ENCODE data around the gene GDF10. TPM values are rescaled to one million over a fixed set of nuclear protein-coding genes. Genes with fewer than 3 reads are reported as not detected.

GDF10 gene, protein sequence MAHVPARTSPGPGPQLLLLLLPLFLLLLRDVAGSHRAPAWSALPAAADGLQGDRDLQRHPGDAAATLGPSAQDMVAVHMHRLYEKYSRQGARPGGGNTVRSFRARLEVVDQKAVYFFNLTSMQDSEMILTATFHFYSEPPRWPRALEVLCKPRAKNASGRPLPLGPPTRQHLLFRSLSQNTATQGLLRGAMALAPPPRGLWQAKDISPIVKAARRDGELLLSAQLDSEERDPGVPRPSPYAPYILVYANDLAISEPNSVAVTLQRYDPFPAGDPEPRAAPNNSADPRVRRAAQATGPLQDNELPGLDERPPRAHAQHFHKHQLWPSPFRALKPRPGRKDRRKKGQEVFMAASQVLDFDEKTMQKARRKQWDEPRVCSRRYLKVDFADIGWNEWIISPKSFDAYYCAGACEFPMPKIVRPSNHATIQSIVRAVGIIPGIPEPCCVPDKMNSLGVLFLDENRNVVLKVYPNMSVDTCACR
- not detected in 2 replicates for total RNA-seq (2014; rRNA removed; shearing (Covaris generic))

DNA sequence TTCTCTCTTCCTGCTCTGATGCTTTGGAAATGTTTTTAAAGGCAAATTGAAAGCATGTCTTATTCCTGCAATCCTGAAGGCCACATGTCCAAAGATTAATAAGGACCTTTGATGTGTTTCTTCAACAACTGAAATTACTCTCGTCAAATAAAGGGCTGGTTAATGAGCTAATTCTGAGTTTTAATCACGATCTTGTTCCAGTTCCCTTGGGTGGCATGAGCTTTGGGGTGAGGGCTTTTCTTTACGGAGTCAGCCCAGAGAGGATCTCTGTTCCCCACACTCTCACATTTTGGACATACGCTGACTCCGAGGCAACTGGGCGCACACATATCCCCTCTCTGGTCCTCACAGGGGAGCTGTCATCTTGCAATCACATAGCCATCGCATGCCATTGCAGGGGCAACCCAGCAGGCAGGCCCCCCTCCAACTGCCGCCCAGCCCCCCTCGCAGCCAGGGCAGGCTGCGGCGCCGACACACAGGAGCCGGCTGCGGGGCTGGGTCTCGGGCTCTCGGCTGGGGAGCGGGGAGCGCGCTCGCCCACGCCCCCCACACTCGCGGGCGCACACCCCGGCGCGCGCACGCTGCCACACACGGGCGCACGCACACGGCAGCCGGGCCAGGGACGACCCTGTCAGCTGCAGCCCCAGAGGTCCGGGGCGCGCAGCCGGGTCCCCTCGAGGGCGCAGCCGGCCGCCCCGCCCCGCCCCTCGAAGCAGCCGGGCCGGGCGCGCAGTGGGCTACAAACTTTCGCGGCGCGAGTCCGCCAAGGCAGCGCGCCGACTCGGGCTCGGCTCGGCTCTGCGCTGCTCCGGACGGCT, at the start of gene GDF10:
Gene GDF10, plus strand, starts transcription at position 587 of the 818 bp plus-strand sequence. CDS start 455 bp downstream, outside the sequence.
- H3K27ac ChIP-seq = no peak within 1 kb of the TSS
- H3K4me3 ChIP-seq = no peak within 1 kb of the TSS
- H3K27me3 ChIP-seq (replicated peaks) = peaks cover 55% of the 10 kb centered on the region
- H3K4me1 ChIP-seq (replicated peaks) = peaks cover 6% of the 10 kb centered on the region; the same call in 1 of the 2 replicates
- no peak for DNase-seq (ENCODE audit: low read depth in 1 of 2, low spot score in 2 of 2)
- H3K9me3 ChIP-seq (replicated peaks) = no peaks in the 10 kb centered on the region
- H3K36me3 ChIP-seq = no peaks in the 10 kb centered on the region

GRCh38 chr10:47252093-47252780, 47.8 kb upstream of the GDF10 start:
- H3K36me3 ChIP-seq = no peaks in the 10 kb centered on the region
- no peaks in the 10 kb centered on the region for H3K27me3 ChIP-seq (replicated peaks)
- no peak for DNase-seq (ENCODE audit: low read depth in 1 of 2, low spot score in 2 of 2)
- H3K9me3 ChIP-seq (replicated peaks) = no peaks in the 10 kb centered on the region
- H3K27ac ChIP-seq = no peak overlapping the region
- no peak overlapping the region for H3K4me3 ChIP-seq
- H3K4me1 ChIP-seq (replicated peaks) = peaks cover 23% of the 10 kb centered on the region

DNA sequence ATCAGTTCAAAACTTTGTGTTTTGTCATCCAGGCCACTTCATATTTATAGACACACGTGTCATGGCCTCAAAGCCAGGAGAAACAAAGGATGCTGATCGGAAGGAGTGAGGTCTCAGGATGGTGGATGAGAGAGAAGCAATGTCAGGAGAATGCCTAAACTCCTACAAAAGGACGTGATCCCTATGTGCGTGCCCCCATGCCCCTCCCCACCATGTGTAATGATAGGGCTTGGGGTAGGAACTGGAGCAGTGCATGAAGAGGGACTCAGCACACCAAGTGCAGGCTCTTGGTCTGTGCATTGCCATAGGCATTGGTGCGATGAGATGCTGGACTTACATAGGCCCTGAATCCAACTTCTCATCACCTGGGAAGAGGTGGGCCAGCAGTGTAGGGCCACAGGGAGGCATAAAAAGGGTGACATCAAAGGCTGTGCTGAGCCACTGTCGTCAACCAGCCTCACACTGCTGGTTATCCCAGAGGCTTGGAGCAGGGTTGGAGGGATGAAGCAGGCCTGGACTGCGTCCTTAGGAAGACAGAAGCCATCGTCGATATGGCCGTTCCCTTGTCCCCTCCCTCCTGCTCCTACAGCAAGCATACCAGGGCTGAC, 46.9 kb upstream of the GDF10 start:
- no peak for DNase-seq (ENCODE audit: low read depth in 1 of 2, low spot score in 2 of 2)
- Histone ChIP-seq H3K4me1 (replicated peaks) (peaks cover 32% of the 10 kb centered on the region), H3K27ac (peak overlapping the region; percentile 63; the same call in 1 of the 2 replicates), H3K27me3 (replicated peaks) (no peaks in the 10 kb centered on the region), H3K9me3 (replicated peaks) (no peaks in the 10 kb centered on the region), H3K4me3 (no peak overlapping the region), H3K36me3 (no peaks in the 10 kb centered on the region)

- Histone ChIP-seq H3K36me3 (no peaks in the 10 kb centered on the region), H3K9me3 (replicated peaks) (no peaks in the 10 kb centered on the region), H3K4me3 (no peak overlapping the region), H3K27ac (peak overlapping the region; percentile 63), H3K4me1 (replicated peaks) (peaks cover 33% of the 10 kb centered on the region), H3K27me3 (replicated peaks) (no peaks in the 10 kb centered on the region)
- peak; percentile 79 to 80 for DNase-seq (ENCODE audit: low read depth in 1 of 2, low spot score in 2 of 2)
These were observed 46.2 kb upstream of the GDF10 start for GRCh38 chr10:47253651-47254375.

DNA sequence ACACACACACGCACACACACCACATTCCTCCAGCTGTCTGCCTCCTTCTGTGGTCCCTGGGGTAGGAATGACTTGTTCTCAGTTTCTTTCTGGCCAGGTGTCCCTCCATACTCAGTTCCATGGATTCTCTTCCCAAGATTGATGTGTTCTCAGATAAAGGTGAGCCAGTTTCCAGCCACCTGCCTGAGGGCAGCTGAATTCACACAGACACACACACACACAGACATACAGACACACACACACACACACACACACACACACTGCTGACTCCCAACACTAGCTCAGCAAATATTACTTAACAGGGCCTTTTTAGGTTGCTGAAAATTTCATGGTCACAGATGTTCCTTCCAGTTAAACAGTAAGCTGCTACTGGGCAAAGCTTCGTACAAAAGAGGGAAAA, 45.4 kb upstream of the GDF10 start:
- Histone ChIP-seq H3K36me3 (no peaks in the 10 kb centered on the region), H3K4me3 (no peak overlapping the region), H3K27me3 (replicated peaks) (no peaks in the 10 kb centered on the region), H3K27ac (peak overlapping the region; percentile 63; the same call in 1 of the 2 replicates), H3K4me1 (replicated peaks) (peaks cover 33% of the 10 kb centered on the region), H3K9me3 (replicated peaks) (no peaks in the 10 kb centered on the region)
- no peak for DNase-seq (ENCODE audit: low read depth in 1 of 2, low spot score in 2 of 2)

GRCh38 chr10:47255033-47255813, 44.8 kb upstream of the GDF10 start:
- peaks cover 33% of the 10 kb centered on the region for H3K4me1 ChIP-seq (replicated peaks)
- H3K4me3 ChIP-seq = no peak overlapping the region
- no peaks in the 10 kb centered on the region for H3K27me3 ChIP-seq (replicated peaks)
- DNase-seq (ENCODE audit: low read depth in 1 of 2, low spot score in 2 of 2) = no peak
- no peaks in the 10 kb centered on the region for H3K9me3 ChIP-seq (replicated peaks)
- H3K27ac ChIP-seq = no peak overlapping the region
- no peaks in the 10 kb centered on the region for H3K36me3 ChIP-seq

DNA sequence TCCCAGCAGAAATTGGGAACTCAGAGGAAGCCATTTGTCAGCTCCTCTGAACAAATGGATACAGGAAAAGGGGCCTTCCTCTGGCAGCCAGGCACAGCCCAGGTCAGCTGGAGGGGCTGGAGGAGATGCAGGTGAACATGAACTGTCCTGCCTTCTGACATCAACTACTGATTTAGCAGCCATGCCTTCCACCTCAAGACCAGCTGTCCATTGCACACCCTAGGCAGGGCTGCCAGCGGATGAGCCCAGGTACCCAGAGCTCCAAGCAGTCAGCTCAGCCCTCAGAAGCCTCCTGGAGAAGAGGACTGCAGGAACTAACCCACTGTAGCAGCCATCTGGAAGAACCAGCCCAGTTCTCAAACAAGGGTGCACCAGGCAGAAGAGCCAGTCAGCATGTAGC, 44.1 kb upstream of the GDF10 start:
- Histone ChIP-seq H3K27me3 (replicated peaks) (no peaks in the 10 kb centered on the region), H3K4me1 (replicated peaks) (peaks cover 33% of the 10 kb centered on the region), H3K27ac (no peak overlapping the region), H3K4me3 (no peak overlapping the region), H3K9me3 (replicated peaks) (no peaks in the 10 kb centered on the region), H3K36me3 (no peaks in the 10 kb centered on the region)
- no peak for DNase-seq (ENCODE audit: low read depth in 1 of 2, low spot score in 2 of 2)

- Histone ChIP-seq H3K9me3 (replicated peaks) (no peaks in the 10 kb centered on the region), H3K27ac (no peak overlapping the region), H3K36me3 (no peaks in the 10 kb centered on the region), H3K4me1 (replicated peaks) (peaks cover 33% of the 10 kb centered on the region), H3K27me3 (replicated peaks) (no peaks in the 10 kb centered on the region), H3K4me3 (no peak overlapping the region)
- no peak for DNase-seq (ENCODE audit: low read depth in 1 of 2, low spot score in 2 of 2)
These were observed 43.2 kb upstream of the GDF10 start for GRCh38 chr10:47256751-47257336.

DNA sequence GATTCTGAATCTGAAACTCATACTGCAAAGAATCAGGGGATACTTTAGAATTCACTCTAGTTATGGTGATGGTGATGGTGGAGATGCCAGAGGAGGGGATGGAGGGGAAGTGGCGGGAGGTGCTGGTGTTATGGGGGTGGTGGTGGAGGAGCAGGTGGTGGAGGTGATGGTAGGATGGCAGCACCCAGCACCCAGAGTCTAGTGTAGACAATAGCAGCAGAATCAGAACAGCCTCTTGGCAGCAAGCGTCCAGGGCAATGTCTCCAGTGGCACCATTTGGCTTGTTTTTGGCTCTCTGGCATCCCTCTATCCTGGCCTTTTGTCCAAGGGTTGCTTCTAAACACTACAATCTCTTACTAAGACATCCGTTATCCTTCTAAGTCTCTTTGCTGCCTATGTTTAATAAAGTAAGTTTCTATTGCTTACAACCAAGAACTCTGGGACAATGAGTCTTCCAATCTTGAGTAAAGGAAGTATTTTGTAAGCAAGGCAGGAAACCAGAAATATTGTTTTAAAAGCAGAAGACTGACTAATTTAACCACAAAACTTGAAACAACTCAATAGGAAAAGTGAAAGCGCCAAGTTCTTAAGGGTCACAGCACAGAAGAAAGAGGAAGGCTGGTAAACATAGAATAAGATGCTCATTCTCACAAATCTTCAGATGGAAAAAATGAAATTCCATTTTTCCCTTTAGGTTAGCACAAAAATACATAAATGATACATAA, 42.4 kb upstream of the GDF10 start:
- Histone ChIP-seq H3K4me3 (no peak overlapping the region), H3K4me1 (replicated peaks) (peaks cover 36% of the 10 kb centered on the region), H3K27me3 (replicated peaks) (no peaks in the 10 kb centered on the region), H3K27ac (peak overlapping the region; percentile 11; the same call in 1 of the 2 replicates), H3K9me3 (replicated peaks) (no peaks in the 10 kb centered on the region), H3K36me3 (no peaks in the 10 kb centered on the region)
- DNase-seq (ENCODE audit: low read depth in 1 of 2, low spot score in 2 of 2) = peak in 1 of 2 experiments; percentile 71

DNA sequence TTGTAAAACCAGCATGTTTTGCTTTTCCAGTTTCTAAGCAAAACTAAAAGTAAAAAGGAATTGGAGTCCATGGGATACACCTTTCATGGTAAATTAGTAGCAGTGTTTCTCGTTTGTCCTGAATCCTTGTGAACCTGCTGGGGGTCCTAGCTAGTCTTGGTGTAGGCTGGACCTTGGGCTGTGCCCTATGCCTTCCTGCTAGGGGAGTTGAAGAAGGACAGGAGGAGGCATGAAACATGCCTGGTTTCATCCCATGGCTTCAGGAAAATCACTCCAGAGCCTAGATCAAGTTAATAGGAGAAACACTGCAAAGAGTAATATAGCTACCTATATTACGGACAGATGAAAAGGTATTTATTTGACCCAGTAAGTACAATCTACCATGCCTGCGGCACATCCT, 41.1 kb upstream of the GDF10 start:
- H3K27ac ChIP-seq = no peak overlapping the region
- no peak for DNase-seq (ENCODE audit: low read depth in 1 of 2, low spot score in 2 of 2)
- H3K4me3 ChIP-seq = no peak overlapping the region
- no peaks in the 10 kb centered on the region for H3K9me3 ChIP-seq (replicated peaks)
- peaks cover 39% of the 10 kb centered on the region for H3K4me1 ChIP-seq (replicated peaks)
- H3K27me3 ChIP-seq (replicated peaks) = no peaks in the 10 kb centered on the region
- no peaks in the 10 kb centered on the region for H3K36me3 ChIP-seq

- H3K27me3 ChIP-seq (replicated peaks) = no peaks in the 10 kb centered on the region
- no peak overlapping the region for H3K4me3 ChIP-seq
These were observed 40.5 kb upstream of the GDF10 start for GRCh38 chr10:47259466-47259865.

More at GRCh38 chr10:47259466-47259865, 40.5 kb upstream of the GDF10 start:
- Histone ChIP-seq H3K9me3 (replicated peaks) (no peaks in the 10 kb centered on the region), H3K36me3 (no peaks in the 10 kb centered on the region), H3K27ac (no peak overlapping the region), H3K4me1 (replicated peaks) (peaks cover 35% of the 10 kb centered on the region)
- no peak for DNase-seq (ENCODE audit: low read depth in 1 of 2, low spot score in 2 of 2)
